ENCODE measurements around the gene CARD11. TPM values are rescaled to one million over a fixed set of nuclear protein-coding genes. Genes with fewer than 3 reads are reported as not detected.

The CARD11 gene
- total and polyA plus RNA-seq, 2 donors (not counting 1 experiment from before 2014, with no cell fraction given): 129 to 135 TPM

- H3K4me2 ChIP-seq (replicated peaks; ENCODE audit: low read depth, low read length, poor library complexity, severe bottlenecking): no peak overlapping the region
- peaks cover 4 to 76% of the 10 kb centered on the region in 2 experiments for H3K36me3 ChIP-seq (replicated peaks in 1 of 2; ENCODE audit: control extremely low read depth in 1 of 2, control insufficient read depth in 1 of 2, extremely low read depth in 1 of 2, insufficient read depth in 2 of 2, low read length in 1 of 2)
- TF ChIP-seq EZH2 (IDR thresholded peaks at IDR 0.05; ENCODE audit: borderline replicate concordance, insufficient read depth, low read depth, low read length, poor library complexity, severe bottlenecking) (no peak), CTCF (IDR thresholded peaks at IDR 0.05) (no peak)
- no peaks in the 10 kb centered on the region for H3K9me3 Mint-ChIP-seq (ENCODE audit: insufficient read depth)
- H3K27me3 Mint-ChIP-seq: no peaks in the 10 kb centered on the region
- intact Hi-C loops (cut with micrococcal nuclease): no loop called here
- H3K9ac ChIP-seq (ENCODE audit: low read length): no peak overlapping the region
- H3K27ac ChIP-seq (ENCODE audit: low read length in 2 of 2): no peak overlapping the region
- ATAC-seq (ENCODE audit: low read depth) (no peak), DNase-seq (no peak)
- H3K4me1 ChIP-seq (ENCODE audit: control insufficient read depth in 2 of 2, insufficient read depth in 2 of 2, low read length in 2 of 2): no peaks in the 10 kb centered on the region
- H3K27ac Mint-ChIP-seq: no peak overlapping the region
- H2AFZ ChIP-seq (ENCODE audit: insufficient read depth, low read depth, low read length, poor library complexity, severe bottlenecking): no peak overlapping the region
- no peaks in the 10 kb centered on the region for H3K9me3 ChIP-seq (ENCODE audit: control extremely low read depth in 1 of 3, control insufficient read depth in 2 of 3, insufficient read depth in 1 of 3, low read length in 2 of 3)
- no peak overlapping the region for H3K4me3 ChIP-seq (ENCODE audit: control extremely low read depth in 1 of 5, extremely low read depth in 1 of 5, insufficient read depth in 1 of 5, low read depth in 2 of 5, low read length in 4 of 5)
- 90% methylated on average over 15 of the region's 26 CpGs for whole genome bisulfite sequencing (ENCODE audit: insufficient coverage)
- H4K20me1 ChIP-seq (ENCODE audit: control insufficient read depth, insufficient read depth, low read length, poor library complexity, severe bottlenecking): peaks cover 13% of the 10 kb centered on the region
- POLR2A ChIA-PET: interaction anchor here (0.8 kb wide), 1 partner anchor 114 kb away, joined by 3 read pairs; no protein-coding TSS in a partner anchor
- peaks cover 3% of the 10 kb centered on the region for H3K79me2 ChIP-seq (ENCODE audit: control insufficient read depth, insufficient read depth, low read length)
- H3K4me3 Mint-ChIP-seq: no peak overlapping the region
- CTCF ChIA-PET: interaction anchor here (1.9 kb wide), 1 partner anchor 20 kb away, joined by 5 read pairs; no protein-coding TSS in a partner anchor
- H3K4me1 Mint-ChIP-seq: no peaks in the 10 kb centered on the region
- H3K27me3 ChIP-seq (replicated peaks in 1 of 4; ENCODE audit: control extremely low read depth in 1 of 4, control insufficient read depth in 3 of 4, insufficient read depth in 4 of 4, low read length in 3 of 4): no peaks in the 10 kb centered on the region
Observed at GRCh38 chr7:2913760-2914387, 129.8 kb downstream of the CARD11 start.

- Mint-ChIP-seq H3K27me3 (no peaks in the 10 kb centered on the region), H3K27ac (no peak overlapping the region), H3K9me3 (ENCODE audit: insufficient read depth) (no peaks in the 10 kb centered on the region), H3K4me1 (peaks cover 6% of the 10 kb centered on the region), H3K4me3 (no peak overlapping the region)
- H2AFZ ChIP-seq (ENCODE audit: insufficient read depth, low read depth, low read length, poor library complexity, severe bottlenecking): no peak overlapping the region
- intact Hi-C loops (cut with micrococcal nuclease): no loop called here
- whole genome bisulfite sequencing (ENCODE audit: insufficient coverage): 87% methylated on average over 14 of the region's 16 CpGs
- H3K9ac ChIP-seq (ENCODE audit: low read length): no peak overlapping the region
- H3K79me2 ChIP-seq (ENCODE audit: control insufficient read depth, insufficient read depth, low read length): peaks cover 3% of the 10 kb centered on the region
- H3K27ac ChIP-seq (ENCODE audit: low read length in 2 of 2): no peak overlapping the region
- DNase-seq: no peak
- peaks cover 0 to 5% of the 10 kb centered on the region in 2 donors for H3K4me1 ChIP-seq (ENCODE audit: control insufficient read depth in 2 of 2, insufficient read depth in 2 of 2, low read length in 2 of 2)
- ChIA-PET POLR2A (no interaction called here), CTCF (no interaction called here)
- peaks cover 4 to 74% of the 10 kb centered on the region in 2 experiments for H3K36me3 ChIP-seq (replicated peaks in 1 of 2; ENCODE audit: control extremely low read depth in 1 of 2, control insufficient read depth in 1 of 2, extremely low read depth in 1 of 2, insufficient read depth in 2 of 2, low read length in 1 of 2)
- H3K27me3 ChIP-seq (replicated peaks in 1 of 4; ENCODE audit: control extremely low read depth in 1 of 4, control insufficient read depth in 3 of 4, insufficient read depth in 4 of 4, low read length in 3 of 4): no peaks in the 10 kb centered on the region
- TF ChIP-seq CTCF (IDR thresholded peaks at IDR 0.05) (no peak), EZH2 (IDR thresholded peaks at IDR 0.05; ENCODE audit: borderline replicate concordance, insufficient read depth, low read depth, low read length, poor library complexity, severe bottlenecking) (no peak)
- no peak for ATAC-seq (ENCODE audit: low read depth)
- no peaks in the 10 kb centered on the region for H3K9me3 ChIP-seq (ENCODE audit: control extremely low read depth in 1 of 3, control insufficient read depth in 2 of 3, insufficient read depth in 1 of 3, low read length in 2 of 3)
- no peak overlapping the region for H3K4me3 ChIP-seq (ENCODE audit: control extremely low read depth in 1 of 5, extremely low read depth in 1 of 5, insufficient read depth in 1 of 5, low read depth in 2 of 5, low read length in 4 of 5)
- peaks cover 13% of the 10 kb centered on the region for H4K20me1 ChIP-seq (ENCODE audit: control insufficient read depth, insufficient read depth, low read length, poor library complexity, severe bottlenecking)
- no peak overlapping the region for H3K4me2 ChIP-seq (replicated peaks; ENCODE audit: low read depth, low read length, poor library complexity, severe bottlenecking)
Observed at GRCh38 chr7:2912684-2913439, 130.8 kb downstream of the CARD11 start.
